Activated CD8-positive, alpha-beta memory T cell treated with anti-CD3 and anti-CD28 coated beads for 48 hours (primary cell): ENCODE measurements around the gene BCAT1.
"Not testable (repeated sequence)": the region's sequence is repeated elsewhere in the genome, so short reads cannot be mapped to it uniquely, and the experiment has no call there.

Experiments used
- DNase-seq, 3 experiments: peaks; one replicate each; pipeline ENCODE4 v3.0.0-alpha.2; 2020; ENCODE audit warnings: low read depth in 2 of 3, low spot score in 2 of 3

Gene BCAT1

GRCh38 chr12:24928533-24929306 is 20.2 kb downstream of the BCAT1 start:
- not testable (repeated sequence) for DNase-seq

- DNase-seq: no peak
Observed at GRCh38 chr12:24928131-24928530, 20.8 kb downstream of the BCAT1 start.

GRCh38 chr12:24926080-24926479 is 22.8 kb downstream of the BCAT1 start:
- DNase-seq: not testable (repeated sequence)

- DNase-seq: no peak
Observed at GRCh38 chr12:24922090-24922489, 26.8 kb downstream of the BCAT1 start.

- DNase-seq: no peak
Observed at GRCh38 chr12:24921251-24922038, 27.5 kb downstream of the BCAT1 start.

GRCh38 chr12:24920141-24920540 is 28.8 kb downstream of the BCAT1 start:
- DNase-seq: no peak

GRCh38 chr12:24919346-24920001 is 29.4 kb downstream of the BCAT1 start:
- DNase-seq: no peak

GRCh38 chr12:24918596-24918995 is 30.3 kb downstream of the BCAT1 start:
- no peak for DNase-seq

GRCh38 chr12:24915501-24915900 is 33.4 kb downstream of the BCAT1 start:
- no peak for DNase-seq

- DNase-seq: no peak
Observed at GRCh38 chr12:24913953-24914352, 34.9 kb downstream of the BCAT1 start.

GRCh38 chr12:24913130-24913529 is 35.8 kb downstream of the BCAT1 start:
- no peak for DNase-seq

GRCh38 chr12:24911271-24911791 is 37.6 kb downstream of the BCAT1 start:
- no peak for DNase-seq

GRCh38 chr12:24910192-24910591 is 38.7 kb downstream of the BCAT1 start:
- DNase-seq: not testable (repeated sequence)

GRCh38 chr12:24909667-24910066 is 39.2 kb downstream of the BCAT1 start:
- no peak for DNase-seq

- DNase-seq: no peak
Observed at GRCh38 chr12:24907464-24907863, 41.4 kb downstream of the BCAT1 start.

GRCh38 chr12:24906141-24906540 is 42.8 kb downstream of the BCAT1 start:
- DNase-seq: no peak

- DNase-seq: no peak
Observed at GRCh38 chr12:24905431-24905830, 43.5 kb downstream of the BCAT1 start.

- no peak for DNase-seq
Observed at GRCh38 chr12:24904871-24905270, 44.0 kb downstream of the BCAT1 start.

GRCh38 chr12:24903329-24904088 is 45.4 kb downstream of the BCAT1 start:
- no peak for DNase-seq

- no peak for DNase-seq
Observed at GRCh38 chr12:24902511-24903328, 46.2 kb downstream of the BCAT1 start.
